GM18907 (cell line): Measurements from ENCODE around the gene SPDYE4.

Source experiments
- ATAC-seq: cut with Tn5 transposase; IDR thresholded peaks from one replicate; pipeline ENCODE4 v1.9.1; 2021; ENCODE audit warnings: mild to moderate bottlenecking, moderate library complexity; ENCODE audit not compliant: unreplicated experiment

The SPDYE4 gene

GRCh38 chr17:8713878-8714277 is 44.5 kb downstream of the SPDYE4 start:
- no peak for ATAC-seq

DNA sequence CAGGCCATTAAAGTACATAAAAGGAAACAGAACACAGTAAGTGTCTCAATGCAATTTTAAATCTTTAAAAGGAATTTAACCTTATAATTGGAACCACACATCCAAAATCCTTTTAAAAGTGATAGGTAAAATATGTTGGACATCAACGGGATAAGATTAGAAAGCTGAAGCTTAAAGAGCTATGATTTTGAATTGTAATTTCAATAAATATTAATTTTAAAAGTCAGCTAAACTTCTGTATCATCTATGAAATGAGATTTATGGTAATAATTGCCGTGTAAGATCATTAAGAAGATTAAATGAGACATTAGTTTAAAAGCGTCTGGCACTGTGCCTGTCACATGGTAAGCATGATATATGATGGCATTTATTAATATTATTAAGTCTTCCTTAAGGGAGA is 45.0 kb downstream of the SPDYE4 start:
- ATAC-seq = no peak

DNA sequence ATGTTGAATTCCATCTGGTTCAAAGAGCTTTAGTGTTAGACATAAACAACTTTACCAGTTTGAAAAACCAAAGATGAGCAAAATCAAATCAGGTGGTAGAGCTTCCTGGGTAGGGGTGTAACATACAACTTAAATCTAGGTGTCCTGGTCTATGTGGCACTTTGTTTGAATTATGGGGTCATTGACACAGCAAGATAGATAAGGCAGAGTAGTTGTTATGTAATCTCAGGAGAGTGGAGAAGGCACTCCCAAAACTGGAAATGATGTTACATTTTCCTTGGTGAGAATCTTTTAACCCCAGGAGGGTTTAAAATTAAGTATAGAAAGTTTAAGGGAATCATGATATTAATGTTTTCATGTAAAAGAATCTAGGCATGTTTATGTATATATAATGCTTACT is 45.6 kb downstream of the SPDYE4 start:
- no peak for ATAC-seq

DNA sequence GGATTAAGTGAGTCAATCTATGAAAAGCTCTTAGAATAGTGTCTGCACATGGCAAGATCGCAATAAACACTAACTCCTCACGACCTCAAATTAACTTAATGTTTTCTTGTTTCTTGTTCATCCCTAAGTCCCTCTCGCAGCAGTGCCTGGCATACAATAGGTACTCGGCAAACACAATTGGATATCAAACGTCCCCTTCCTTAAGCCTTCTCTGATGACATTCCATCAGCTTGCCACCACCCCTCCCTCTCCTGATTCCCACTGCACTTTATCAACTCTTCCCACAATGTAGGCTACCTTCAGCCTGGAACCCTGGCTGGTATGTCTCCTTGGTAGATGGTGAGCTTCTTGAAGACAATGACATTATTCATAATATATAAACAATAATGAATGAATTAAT is 47.1 kb downstream of the SPDYE4 start:
- ATAC-seq = no peak

DNA sequence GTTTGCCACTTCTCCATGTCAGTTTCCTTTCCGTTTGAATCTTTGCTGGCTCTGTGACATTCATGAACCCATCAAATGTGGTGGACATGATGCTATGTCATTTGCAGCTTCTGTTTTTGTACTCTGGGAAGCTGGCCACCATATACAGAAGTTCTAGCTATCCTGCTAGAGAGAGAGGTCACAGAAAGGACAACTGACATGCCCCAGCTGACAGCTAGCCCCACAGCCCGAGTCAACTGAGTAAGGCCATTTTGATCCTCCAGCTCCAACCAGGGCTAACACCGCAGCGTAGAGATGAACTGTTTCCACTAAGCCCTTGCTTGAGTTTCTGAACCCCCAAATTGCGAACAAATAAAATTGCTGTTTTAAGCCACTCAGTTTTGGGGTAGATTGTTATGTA is 47.5 kb downstream of the SPDYE4 start:
- no peak for ATAC-seq

DNA sequence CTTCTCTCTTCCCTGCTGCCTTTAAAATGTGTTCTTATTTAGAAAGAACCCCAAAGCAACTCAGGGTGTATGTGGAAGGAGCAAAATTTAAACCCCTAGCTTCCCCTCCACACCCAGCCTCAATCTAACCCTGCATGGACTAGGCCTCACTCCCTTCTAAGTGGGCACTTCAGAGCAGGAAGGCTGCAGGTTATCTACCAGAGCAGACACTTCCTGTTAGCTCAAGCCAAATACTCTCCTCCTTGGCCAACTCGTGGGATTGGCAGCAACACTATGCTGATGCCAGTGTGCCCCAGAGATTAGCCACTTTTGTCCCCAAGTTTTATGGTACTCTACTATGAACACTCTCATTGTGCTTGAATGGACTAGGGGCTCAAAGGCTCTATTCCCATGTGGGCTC is 49.3 kb downstream of the SPDYE4 start:
- ATAC-seq = no peak

- no peak for ATAC-seq
These were observed 50.3 kb downstream of the SPDYE4 start for GRCh38 chr17:8708025-8708461.

GRCh38 chr17:8707332-8708024 is 50.9 kb downstream of the SPDYE4 start:
- no peak for ATAC-seq

- ATAC-seq = no peak
These were observed 51.9 kb downstream of the SPDYE4 start for GRCh38 chr17:8706431-8706830.

- no peak for ATAC-seq
These were observed 52.9 kb downstream of the SPDYE4 start for GRCh38 chr17:8705427-8705826.

DNA sequence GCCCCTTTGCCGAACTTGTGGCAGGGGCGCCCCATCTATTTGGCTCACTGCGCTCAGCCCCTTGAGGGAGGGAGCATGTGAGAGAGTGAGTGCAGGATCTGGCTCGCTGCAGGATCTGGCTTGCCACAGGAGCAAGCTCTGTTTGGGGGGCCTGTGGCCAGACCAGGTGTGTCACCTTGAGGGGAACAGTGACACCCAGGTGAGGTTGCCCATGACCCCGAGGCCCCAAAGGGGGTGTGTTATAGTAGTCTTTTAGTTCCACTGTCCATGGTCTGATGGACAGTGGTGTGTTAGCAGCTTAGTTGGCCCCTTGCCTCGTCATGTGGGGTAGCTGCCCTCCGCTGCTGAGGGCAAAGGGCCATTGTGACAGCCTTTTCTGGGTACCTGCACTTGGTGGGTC is 55.3 kb downstream of the SPDYE4 start:
- ATAC-seq = no peak

GRCh38 chr17:8701754-8702153 is 56.6 kb downstream of the SPDYE4 start:
- no peak for ATAC-seq

DNA sequence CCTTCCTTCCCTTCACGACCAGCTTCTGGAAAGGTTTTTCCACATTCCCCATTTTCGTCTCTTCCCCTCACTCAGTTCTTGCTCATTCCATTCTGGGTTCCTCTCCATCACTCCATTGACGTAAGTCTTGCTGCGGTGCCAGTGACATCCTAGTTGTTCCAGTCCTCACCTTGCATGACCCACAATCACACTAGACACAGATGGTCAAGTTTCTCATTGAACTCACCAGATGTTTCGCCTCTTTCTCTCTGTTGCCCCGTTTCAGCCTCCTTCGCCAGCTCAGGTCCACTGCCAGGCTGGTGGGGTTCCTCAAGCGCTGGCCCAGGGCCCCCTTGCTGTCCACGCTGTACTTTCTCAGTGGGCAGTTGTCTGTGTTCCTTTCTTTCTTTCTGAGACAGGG is 57.1 kb downstream of the SPDYE4 start:
- no peak for ATAC-seq
